Fibroblast of the aortic adventitia (primary cell): Measurements from ENCODE around the gene TSC22D2. TPM values are rescaled to one million over a fixed set of nuclear protein-coding genes. Genes with fewer than 3 reads are reported as not detected.
A peak's percentile ranks its signal among the peaks of the same experiment; 100 is the strongest.

Experiments
- DNase-seq: peaks from one replicate; pipeline ENCODE4 v3.0.0-alpha.2; 2010; ENCODE audit warnings: low read depth
- H3K4me3 ChIP-seq: 2 replicates; pipeline ENCODE4 v1.5.1; 2011; ENCODE audit warnings: low read depth, mild to moderate bottlenecking, control low read depth, low read length, moderate library complexity
- total RNA-seq: library from RNA; depleted of rRNA; stranded (reverse); fragments of >200 nt; gene quantifications from 2 replicates; pipeline ENCODE4 v1.2.3, GENCODE V29; 2012; ENCODE audit warnings: low replicate concordance
- TF ChIP-seq, protein P1 (sequence below): IDR thresholded peaks from 2 replicates; pipeline ENCODE4 v1.5.1; 2011; ENCODE audit warnings: mild to moderate bottlenecking, low read length, control low read depth, inconsistent platforms; ENCODE audit not compliant: insufficient read depth

Gene TSC22D2
- total RNA-seq, 1 donor, result 15.4 TPM

DNA sequence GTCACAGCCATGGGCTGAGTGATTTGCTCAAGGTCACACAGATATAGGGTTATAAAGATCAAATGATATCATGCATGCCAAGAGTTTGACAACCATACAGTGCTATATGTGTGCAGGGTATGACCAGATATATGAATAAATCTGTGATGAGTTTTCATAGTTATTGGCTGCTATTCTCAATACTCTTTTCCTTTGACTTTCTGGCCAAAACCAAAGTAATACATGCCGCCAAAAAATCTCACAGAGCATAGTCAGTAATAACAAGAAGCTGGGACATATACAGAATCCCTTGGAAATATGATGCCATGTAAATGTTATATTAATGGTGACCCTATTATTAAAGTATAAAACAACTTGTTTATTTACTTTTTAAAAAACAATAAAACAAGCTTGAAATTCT, 11.6 kb upstream of the TSC22D2 start:
- DNase-seq, result no peak
- TF ChIP-seq, protein P1, sequence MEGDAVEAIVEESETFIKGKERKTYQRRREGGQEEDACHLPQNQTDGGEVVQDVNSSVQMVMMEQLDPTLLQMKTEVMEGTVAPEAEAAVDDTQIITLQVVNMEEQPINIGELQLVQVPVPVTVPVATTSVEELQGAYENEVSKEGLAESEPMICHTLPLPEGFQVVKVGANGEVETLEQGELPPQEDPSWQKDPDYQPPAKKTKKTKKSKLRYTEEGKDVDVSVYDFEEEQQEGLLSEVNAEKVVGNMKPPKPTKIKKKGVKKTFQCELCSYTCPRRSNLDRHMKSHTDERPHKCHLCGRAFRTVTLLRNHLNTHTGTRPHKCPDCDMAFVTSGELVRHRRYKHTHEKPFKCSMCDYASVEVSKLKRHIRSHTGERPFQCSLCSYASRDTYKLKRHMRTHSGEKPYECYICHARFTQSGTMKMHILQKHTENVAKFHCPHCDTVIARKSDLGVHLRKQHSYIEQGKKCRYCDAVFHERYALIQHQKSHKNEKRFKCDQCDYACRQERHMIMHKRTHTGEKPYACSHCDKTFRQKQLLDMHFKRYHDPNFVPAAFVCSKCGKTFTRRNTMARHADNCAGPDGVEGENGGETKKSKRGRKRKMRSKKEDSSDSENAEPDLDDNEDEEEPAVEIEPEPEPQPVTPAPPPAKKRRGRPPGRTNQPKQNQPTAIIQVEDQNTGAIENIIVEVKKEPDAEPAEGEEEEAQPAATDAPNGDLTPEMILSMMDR, result no peak
- H3K4me3 ChIP-seq, result no peak overlapping the region

DNA sequence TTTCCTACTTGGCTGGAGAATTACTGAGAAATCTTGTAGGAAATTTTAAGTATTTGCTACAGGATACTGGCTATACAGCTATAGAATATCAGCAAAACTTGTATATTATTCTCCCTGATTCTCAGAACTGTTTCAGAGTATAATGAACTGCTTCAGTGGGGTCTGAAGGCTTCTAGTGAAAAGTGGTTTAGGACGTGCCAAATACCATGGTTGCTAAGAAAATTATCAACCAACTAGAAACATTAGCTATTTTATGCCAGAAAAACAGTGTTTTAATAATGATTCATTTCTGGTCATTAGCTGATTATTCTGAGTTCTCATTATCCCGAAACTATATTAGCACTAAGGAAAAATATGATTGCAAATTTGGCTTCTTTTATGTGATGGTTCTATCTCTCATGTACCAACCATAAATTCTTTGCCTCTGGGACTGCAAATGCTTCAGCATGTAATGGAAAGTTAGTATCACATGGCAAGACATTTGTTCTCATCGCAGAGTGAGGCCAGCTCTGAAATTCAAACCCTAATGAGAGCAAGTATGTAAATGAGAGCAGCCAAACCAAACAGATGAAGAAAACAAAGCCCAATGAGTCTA, 11.0 kb upstream of the TSC22D2 start:
- no peak overlapping the region for H3K4me3 ChIP-seq
- DNase-seq, result peak; percentile 26
- TF ChIP-seq, protein P1, result no peak

DNA sequence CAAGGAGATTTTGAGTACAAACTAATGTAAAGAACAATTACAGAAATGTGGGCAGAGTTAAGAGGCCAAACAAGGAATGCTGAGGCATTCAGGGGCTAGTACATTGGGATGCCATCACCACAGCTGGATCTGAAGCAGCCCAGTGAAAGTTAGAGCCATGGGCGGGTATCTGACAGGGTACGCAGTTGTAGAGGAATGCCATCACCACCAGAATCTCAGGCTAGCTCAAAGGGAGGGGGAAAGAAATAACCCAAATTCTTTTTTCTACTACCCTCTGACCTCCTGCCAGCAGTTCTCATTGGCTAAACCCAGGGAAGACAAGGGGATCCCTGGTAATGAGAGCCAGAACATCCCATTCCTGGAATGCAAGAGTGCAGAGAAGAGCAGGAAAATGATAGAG, 9.0 kb upstream of the TSC22D2 start:
- no peak for DNase-seq
- TF ChIP-seq, protein P1, result no peak
- H3K4me3 ChIP-seq, result no peak overlapping the region

DNA sequence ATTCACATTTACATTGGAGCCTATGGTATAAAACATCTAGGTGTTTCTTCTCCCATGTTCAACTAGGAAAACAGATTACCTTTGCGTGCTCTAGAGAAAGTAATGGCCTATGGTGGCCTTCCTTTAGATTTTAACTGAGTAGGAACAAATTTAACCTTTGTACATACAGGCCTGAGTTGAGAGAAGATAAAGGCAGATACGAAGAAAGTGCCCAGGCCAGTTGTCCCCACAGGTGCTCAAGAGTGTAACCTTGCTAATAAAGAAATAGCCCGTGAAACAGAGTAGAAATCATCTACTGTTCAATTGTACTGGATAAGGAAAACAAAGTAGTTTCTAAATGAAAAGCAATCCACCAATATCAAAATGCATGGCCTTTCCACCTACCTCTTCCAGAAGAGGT, 6.8 kb upstream of the TSC22D2 start:
- TF ChIP-seq, protein P1, result no peak
- no peak overlapping the region for H3K4me3 ChIP-seq
- no peak for DNase-seq

DNA sequence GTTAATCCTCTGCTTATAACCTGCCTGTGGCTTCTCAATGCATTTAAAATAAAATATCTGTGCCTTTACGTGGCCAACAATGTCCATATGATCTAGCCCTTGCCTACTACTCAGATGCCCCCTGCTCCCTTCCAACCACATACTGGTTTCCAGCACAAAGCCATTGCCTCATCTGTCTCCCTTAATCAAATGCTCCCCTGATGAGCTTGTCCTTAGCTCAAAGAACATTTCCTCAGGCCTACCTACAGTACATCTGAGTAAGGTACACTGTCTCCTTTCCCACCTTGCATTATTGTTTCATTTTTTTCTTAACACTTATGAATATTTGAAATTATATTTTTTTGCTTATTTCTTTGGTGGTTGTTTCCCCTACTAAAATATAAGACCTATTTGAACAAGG, 5.9 kb upstream of the TSC22D2 start:
- DNase-seq, result no peak
- no peak overlapping the region for H3K4me3 ChIP-seq
- TF ChIP-seq, protein P1, result no peak

DNA sequence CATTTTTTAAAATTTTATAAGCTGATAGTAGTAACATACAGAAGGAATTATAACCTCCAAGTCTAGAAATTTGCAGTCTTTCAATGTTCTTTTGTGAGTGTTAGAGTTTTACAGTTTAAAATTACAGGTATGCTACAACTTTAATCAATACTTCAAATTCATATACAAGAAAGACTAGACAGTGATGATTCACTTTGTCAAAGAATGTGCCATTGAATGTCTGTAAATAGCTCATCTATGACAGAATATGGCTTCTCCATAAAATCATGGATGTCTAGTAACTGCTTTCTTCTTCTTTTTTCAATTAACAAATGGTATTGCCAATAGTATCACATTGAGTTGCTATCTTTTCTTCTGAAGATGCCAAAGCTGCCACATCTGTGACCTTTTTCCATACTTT, 4.1 kb upstream of the TSC22D2 start:
- DNase-seq, result no peak

More for the DNA sequence above, 4.1 kb upstream of the TSC22D2 start:
- no peak overlapping the region for H3K4me3 ChIP-seq
- TF ChIP-seq, protein P1, result no peak
